ENCODE results near the gene KDM7A.
A peak's percentile ranks its signal among the peaks of the same experiment; 100 is the strongest.

Gene KDM7A

DNA sequence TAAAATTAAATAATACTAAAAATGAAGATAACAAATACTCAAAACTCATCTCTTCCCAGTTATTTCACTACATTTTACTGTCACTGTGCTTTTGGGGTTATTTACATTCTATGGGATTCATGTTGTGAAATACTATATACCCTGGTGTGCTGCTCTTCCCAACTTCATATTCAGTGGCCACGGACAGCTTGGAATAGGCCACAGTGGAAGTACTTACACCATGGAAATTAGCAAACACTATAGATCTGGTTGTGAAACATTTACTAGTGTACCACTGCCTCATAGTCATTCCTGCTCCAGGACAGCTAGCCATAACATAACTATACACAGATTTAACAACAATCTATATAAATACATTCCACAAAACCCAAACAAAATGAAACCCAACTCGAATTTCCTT is 21.2 kb upstream of the KDM7A start:
- no peaks in the 10 kb centered on the region for H3K79me2 ChIP-seq (ENCODE audit: control insufficient read depth, insufficient read depth, low read length, poor library complexity)
- H3K27me3 ChIP-seq (ENCODE audit: insufficient read depth, low read length) = no peaks in the 10 kb centered on the region
- no peaks in the 10 kb centered on the region for H3K4me1 ChIP-seq (ENCODE audit: control insufficient read depth in 1 of 2, insufficient read depth in 2 of 2, low read length in 2 of 2)
- H3K4me3 ChIP-seq (ENCODE audit: low read depth, low read length) = no peak overlapping the region
- no peak overlapping the region for H3K9ac ChIP-seq (ENCODE audit: low read length)
- H3K23ac ChIP-seq (ENCODE audit: low read length) = no peak overlapping the region
- no peak overlapping the region for H3K27ac ChIP-seq (ENCODE audit: low read depth, low read length)
- H3K9me3 ChIP-seq (ENCODE audit: insufficient read depth, low read depth, low read length) = no peaks in the 10 kb centered on the region
- no peak overlapping the region for H3K4me2 ChIP-seq (ENCODE audit: low read length)
- no peaks in the 10 kb centered on the region for H3K79me1 ChIP-seq (ENCODE audit: low read length)
- H2BK12ac ChIP-seq (ENCODE audit: low read length) = no peak overlapping the region
- no peak overlapping the region for H2AK5ac ChIP-seq (ENCODE audit: low read length)
- no peak overlapping the region for H3K18ac ChIP-seq (ENCODE audit: low read length)
- no peak overlapping the region for H4K91ac ChIP-seq (ENCODE audit: low read depth, low read length)
- DNase-seq = peak in 1 of 2 donors; percentile 14
- H2BK120ac ChIP-seq (ENCODE audit: insufficient read depth, low read length, poor library complexity) = no peak overlapping the region
- no peak overlapping the region for H2BK5ac ChIP-seq (ENCODE audit: low read depth, low read length, poor library complexity)
- H4K8ac ChIP-seq (ENCODE audit: low read depth, low read length) = no peak overlapping the region
- H2AFZ ChIP-seq (ENCODE audit: insufficient read depth, low read length, poor library complexity) = no peak overlapping the region
- no peak overlapping the region for H3K4ac ChIP-seq (ENCODE audit: low read depth, low read length)
- no peaks in the 10 kb centered on the region for H3K36me3 ChIP-seq (ENCODE audit: control insufficient read depth in 1 of 2, insufficient read depth in 2 of 2, low read length in 2 of 2)
- no peak overlapping the region for H3K14ac ChIP-seq (ENCODE audit: low read length)
- H4K12ac ChIP-seq (ENCODE audit: low read depth, low read length) = no peak overlapping the region
- no CpG with 5 or more reads among the region's 2 CpGs for WGBS (ENCODE audit: extremely low coverage, insufficient coverage, insufficient read length)

DNA sequence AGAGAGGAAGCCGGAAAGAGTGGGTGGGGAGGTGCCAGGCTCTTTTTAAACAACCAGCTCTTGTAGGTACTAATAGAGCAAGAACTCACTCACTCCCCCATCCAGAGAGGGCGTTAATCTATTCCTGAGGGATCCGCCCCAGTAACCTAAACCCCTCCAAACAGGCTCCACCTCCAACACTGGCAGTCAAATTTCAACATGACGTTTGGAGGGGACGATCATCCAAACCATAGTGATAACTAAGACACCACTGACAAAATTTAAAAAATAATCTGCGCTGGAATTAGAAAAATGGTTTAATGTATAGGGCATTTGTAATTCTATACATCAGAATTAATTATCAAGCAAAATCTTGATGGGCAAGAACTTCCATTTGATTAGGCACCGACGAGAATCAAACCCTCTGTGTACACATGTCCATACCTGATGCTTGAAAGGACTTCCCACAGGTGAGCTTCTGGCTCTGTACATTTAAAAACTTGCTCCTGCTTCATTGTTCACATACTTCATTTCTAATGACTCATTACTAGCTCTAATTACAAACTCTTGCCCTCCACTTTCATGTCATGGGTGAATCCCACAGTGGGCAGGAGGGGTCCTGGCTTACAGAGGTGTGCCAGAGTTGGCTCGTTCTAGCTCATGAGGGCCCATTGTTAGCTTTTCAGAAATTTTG is 20.6 kb upstream of the KDM7A start:
- H2BK120ac ChIP-seq (ENCODE audit: insufficient read depth, low read length, poor library complexity) = no peak overlapping the region
- no peaks in the 10 kb centered on the region for H3K79me1 ChIP-seq (ENCODE audit: low read length)
- H4K12ac ChIP-seq (ENCODE audit: low read depth, low read length) = no peak overlapping the region
- H2AFZ ChIP-seq (ENCODE audit: insufficient read depth, low read length, poor library complexity) = no peak overlapping the region
- H3K9me3 ChIP-seq (ENCODE audit: insufficient read depth, low read depth, low read length) = no peaks in the 10 kb centered on the region
- peak in 1 of 2 donors; percentile 41 for DNase-seq
- H3K27ac ChIP-seq (ENCODE audit: low read depth, low read length) = no peak overlapping the region
- H3K18ac ChIP-seq (ENCODE audit: low read length) = no peak overlapping the region
- H4K8ac ChIP-seq (ENCODE audit: low read depth, low read length) = no peak overlapping the region
- no peak overlapping the region for H2BK12ac ChIP-seq (ENCODE audit: low read length)
- WGBS (ENCODE audit: extremely low coverage, insufficient coverage, insufficient read length) = no CpG with 5 or more reads among the region's 9 CpGs
- H4K91ac ChIP-seq (ENCODE audit: low read depth, low read length) = no peak overlapping the region
- H3K4me3 ChIP-seq (ENCODE audit: low read depth, low read length) = no peak overlapping the region
- H3K23ac ChIP-seq (ENCODE audit: low read length) = no peak overlapping the region
- no peak overlapping the region for H3K4me2 ChIP-seq (ENCODE audit: low read length)
- no peak overlapping the region for H3K9ac ChIP-seq (ENCODE audit: low read length)
- H3K36me3 ChIP-seq (ENCODE audit: control insufficient read depth in 1 of 2, insufficient read depth in 2 of 2, low read length in 2 of 2) = no peaks in the 10 kb centered on the region
- H3K27me3 ChIP-seq (ENCODE audit: insufficient read depth, low read length) = no peaks in the 10 kb centered on the region
- H3K4ac ChIP-seq (ENCODE audit: low read depth, low read length) = no peak overlapping the region
- H3K4me1 ChIP-seq (ENCODE audit: control insufficient read depth in 1 of 2, insufficient read depth in 2 of 2, low read length in 2 of 2) = no peaks in the 10 kb centered on the region
- no peak overlapping the region for H3K14ac ChIP-seq (ENCODE audit: low read length)
- no peak overlapping the region for H2BK5ac ChIP-seq (ENCODE audit: low read depth, low read length, poor library complexity)
- H2AK5ac ChIP-seq (ENCODE audit: low read length) = no peak overlapping the region
- H3K79me2 ChIP-seq (ENCODE audit: control insufficient read depth, insufficient read depth, low read length, poor library complexity) = no peaks in the 10 kb centered on the region

DNA sequence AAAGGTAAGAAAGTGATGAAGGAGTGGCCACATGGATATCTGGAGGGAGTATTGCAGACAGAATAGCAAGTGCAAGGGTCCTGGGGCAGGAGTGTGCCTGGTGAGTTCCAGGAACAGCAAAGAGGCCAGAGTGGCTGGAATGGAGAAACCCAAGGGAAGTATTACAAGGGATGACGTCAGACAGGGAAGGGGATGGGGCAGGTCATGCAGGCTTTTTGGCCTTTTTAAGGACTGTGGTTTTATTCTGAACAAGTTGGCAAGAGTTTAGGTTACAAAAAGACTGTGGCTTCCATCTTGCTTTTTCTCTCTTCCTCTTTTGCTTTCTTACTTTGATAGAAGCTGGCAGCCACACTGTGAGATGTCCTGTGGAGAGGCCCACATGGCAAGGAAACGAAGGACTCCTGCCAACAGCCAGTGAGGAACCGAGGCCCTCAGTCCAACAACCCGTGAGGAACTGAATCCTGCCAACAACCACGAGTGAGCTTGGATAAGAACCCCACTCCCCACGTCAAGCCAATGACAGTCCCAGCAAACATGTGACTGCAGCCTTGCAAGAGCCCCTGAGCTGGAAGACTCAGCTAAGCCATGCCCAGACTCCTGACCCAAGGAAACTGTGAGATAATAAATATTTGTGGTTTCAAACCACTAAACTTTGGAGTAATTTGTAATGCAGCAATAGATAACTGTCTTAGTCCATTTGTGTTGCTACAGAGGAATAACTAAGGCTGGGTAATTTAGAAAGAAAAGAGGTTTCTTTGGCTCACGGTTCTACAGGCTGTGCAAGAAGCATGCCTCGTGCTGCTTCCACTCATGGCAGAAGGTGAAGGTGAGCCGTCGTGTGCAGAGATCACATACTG is 19.8 kb upstream of the KDM7A start:
- H3K14ac ChIP-seq (ENCODE audit: low read length) = no peak overlapping the region
- H3K9me3 ChIP-seq (ENCODE audit: insufficient read depth, low read depth, low read length) = no peaks in the 10 kb centered on the region
- no peak overlapping the region for H3K23ac ChIP-seq (ENCODE audit: low read length)
- no peaks in the 10 kb centered on the region for H3K79me2 ChIP-seq (ENCODE audit: control insufficient read depth, insufficient read depth, low read length, poor library complexity)
- WGBS (ENCODE audit: extremely low coverage, insufficient coverage, insufficient read length) = no CpG with 5 or more reads among the region's 10 CpGs
- H3K4me3 ChIP-seq (ENCODE audit: low read depth, low read length) = no peak overlapping the region
- H3K4ac ChIP-seq (ENCODE audit: low read depth, low read length) = no peak overlapping the region
- no peak overlapping the region for H3K4me2 ChIP-seq (ENCODE audit: low read length)
- H4K91ac ChIP-seq (ENCODE audit: low read depth, low read length) = no peak overlapping the region
- H3K9ac ChIP-seq (ENCODE audit: low read length) = no peak overlapping the region
- H3K79me1 ChIP-seq (ENCODE audit: low read length) = no peaks in the 10 kb centered on the region
- no peak overlapping the region for H4K8ac ChIP-seq (ENCODE audit: low read depth, low read length)
- H2BK5ac ChIP-seq (ENCODE audit: low read depth, low read length, poor library complexity) = no peak overlapping the region
- DNase-seq = no peak
- no peak overlapping the region for H3K18ac ChIP-seq (ENCODE audit: low read length)
- no peak overlapping the region for H2AK5ac ChIP-seq (ENCODE audit: low read length)
- no peaks in the 10 kb centered on the region for H3K36me3 ChIP-seq (ENCODE audit: control insufficient read depth in 1 of 2, insufficient read depth in 2 of 2, low read length in 2 of 2)
- H3K27ac ChIP-seq (ENCODE audit: low read depth, low read length) = no peak overlapping the region
- no peaks in the 10 kb centered on the region for H3K4me1 ChIP-seq (ENCODE audit: control insufficient read depth in 1 of 2, insufficient read depth in 2 of 2, low read length in 2 of 2)
- H2AFZ ChIP-seq (ENCODE audit: insufficient read depth, low read length, poor library complexity) = no peak overlapping the region
- H2BK120ac ChIP-seq (ENCODE audit: insufficient read depth, low read length, poor library complexity) = no peak overlapping the region
- H2BK12ac ChIP-seq (ENCODE audit: low read length) = no peak overlapping the region
- H4K12ac ChIP-seq (ENCODE audit: low read depth, low read length) = no peak overlapping the region
- H3K27me3 ChIP-seq (ENCODE audit: insufficient read depth, low read length) = no peaks in the 10 kb centered on the region

DNA sequence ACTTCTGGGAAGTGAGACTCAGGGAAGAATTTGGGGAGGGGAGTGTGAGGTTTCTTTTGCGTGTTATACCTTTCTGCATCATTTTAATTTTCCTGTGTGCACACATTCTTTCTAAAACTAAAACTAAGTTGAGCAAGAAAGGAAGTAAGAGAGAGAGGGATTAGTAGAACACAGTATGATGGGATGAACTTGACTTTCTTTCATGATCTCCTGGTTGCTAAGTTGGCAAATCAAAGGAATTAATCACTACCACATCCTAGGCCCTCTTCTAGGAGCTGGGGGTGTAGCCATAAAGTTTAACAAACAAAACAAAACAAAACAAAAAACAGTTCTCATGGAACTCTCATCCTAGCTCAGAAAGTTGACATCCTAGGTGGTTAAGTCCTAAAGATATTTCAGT is 19.1 kb upstream of the KDM7A start:
- Histone ChIP-seq H4K12ac (ENCODE audit: low read depth, low read length) (no peak overlapping the region), H3K9me3 (ENCODE audit: insufficient read depth, low read depth, low read length) (no peaks in the 10 kb centered on the region), H3K79me2 (ENCODE audit: control insufficient read depth, insufficient read depth, low read length, poor library complexity) (no peaks in the 10 kb centered on the region), H4K91ac (ENCODE audit: low read depth, low read length) (no peak overlapping the region), H3K27ac (ENCODE audit: low read depth, low read length) (no peak overlapping the region), H2AFZ (ENCODE audit: insufficient read depth, low read length, poor library complexity) (no peak overlapping the region), H2BK120ac (ENCODE audit: insufficient read depth, low read length, poor library complexity) (no peak overlapping the region), H3K36me3 (ENCODE audit: control insufficient read depth in 1 of 2, insufficient read depth in 2 of 2, low read length in 2 of 2) (no peaks in the 10 kb centered on the region), H3K79me1 (ENCODE audit: low read length) (no peaks in the 10 kb centered on the region), H2BK12ac (ENCODE audit: low read length) (no peak overlapping the region), H4K8ac (ENCODE audit: low read depth, low read length) (no peak overlapping the region), H3K4me1 (ENCODE audit: control insufficient read depth in 1 of 2, insufficient read depth in 2 of 2, low read length in 2 of 2) (no peaks in the 10 kb centered on the region), H2AK5ac (ENCODE audit: low read length) (no peak overlapping the region), H3K18ac (ENCODE audit: low read length) (no peak overlapping the region), H3K14ac (ENCODE audit: low read length) (no peak overlapping the region), H3K9ac (ENCODE audit: low read length) (no peak overlapping the region), H3K4ac (ENCODE audit: low read depth, low read length) (no peak overlapping the region), H3K23ac (ENCODE audit: low read length) (no peak overlapping the region), H3K27me3 (ENCODE audit: insufficient read depth, low read length) (no peaks in the 10 kb centered on the region), H3K4me2 (ENCODE audit: low read length) (no peak overlapping the region), H3K4me3 (ENCODE audit: low read depth, low read length) (no peak overlapping the region), H2BK5ac (ENCODE audit: low read depth, low read length, poor library complexity) (no peak overlapping the region)
- WGBS (ENCODE audit: extremely low coverage, insufficient coverage, insufficient read length) = no CpG with 5 or more reads among the region's 1 CpG
- no peak for DNase-seq

Measured in trophoblast cell (in vitro differentiated cells and primary cell).